Fibroblast of pulmonary artery (primary cell): ENCODE data around the gene UIMC1.
A peak's percentile ranks its signal among the peaks of the same experiment; 100 is the strongest.

Experiments used
- DNase-seq: peaks from one replicate; pipeline ENCODE4 v3.0.0-alpha.2; 2010; ENCODE audit warnings: low read depth
- H3K4me3 ChIP-seq: replicated peaks from 2 replicates; pipeline ENCODE4 v1.5.1; 2011; ENCODE audit warnings: low read depth, mild to moderate bottlenecking, control low read depth, low read length, moderate library complexity
- CTCF ChIP-seq: IDR thresholded peaks from 2 replicates; pipeline ENCODE4 v1.5.1; 2011; ENCODE audit warnings: mild to moderate bottlenecking, control low read depth, low read length, inconsistent platforms; ENCODE audit errors: missing control alignments

The UIMC1 gene

DNA sequence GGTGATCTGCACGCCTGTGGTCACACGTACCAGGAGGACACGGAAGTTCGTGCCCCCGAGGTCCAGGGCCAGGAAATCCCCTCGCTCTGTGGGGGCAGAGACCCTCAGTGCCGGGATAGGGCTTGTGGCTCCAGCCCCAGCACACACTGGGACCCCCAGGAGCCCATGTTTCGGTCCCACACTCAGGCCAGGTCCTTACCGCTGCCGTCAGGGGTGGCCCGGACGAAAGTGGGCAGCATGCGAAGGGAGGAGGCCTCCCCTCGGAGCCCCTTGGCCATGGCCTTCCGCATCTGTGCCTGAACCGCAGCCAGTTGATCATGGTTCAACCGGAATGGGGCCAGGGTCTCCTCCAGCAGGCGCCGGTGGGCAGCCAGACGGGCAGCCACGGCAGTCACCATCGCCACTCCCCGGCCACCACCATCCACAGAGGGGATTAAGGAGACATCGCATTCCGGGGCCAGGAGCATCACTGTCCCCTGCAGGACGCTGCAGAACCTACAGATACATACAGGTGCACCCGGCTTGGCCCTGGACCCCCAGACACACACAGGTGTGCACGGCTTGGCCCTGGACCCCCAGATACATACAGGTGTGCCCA, 119.2 kb downstream of the UIMC1 start:
- no peak for TF ChIP-seq CTCF
- DNase-seq, result no peak
- H3K4me3 ChIP-seq, result no peak overlapping the region

GRCh38 chr5:176886336-176887251, 120.0 kb downstream of the UIMC1 start:
- no peak overlapping the region for H3K4me3 ChIP-seq
- DNase-seq, result peak; percentile 13
- TF ChIP-seq CTCF, result no peak

GRCh38 chr5:176884571-176884890, 122.0 kb downstream of the UIMC1 start:
- H3K4me3 ChIP-seq, result no peak overlapping the region
- TF ChIP-seq CTCF, result no peak
- no peak for DNase-seq

GRCh38 chr5:176883700-176884570, 122.6 kb downstream of the UIMC1 start:
- TF ChIP-seq CTCF, result no peak
- DNase-seq, result no peak
- no peak overlapping the region for H3K4me3 ChIP-seq

- no peak overlapping the region for H3K4me3 ChIP-seq
- DNase-seq, result peak; percentile 11
- no peak for TF ChIP-seq CTCF
Observed at GRCh38 chr5:176882567-176882903, 124.0 kb downstream of the UIMC1 start.

GRCh38 chr5:176881816-176882566, 124.6 kb downstream of the UIMC1 start:
- no peak for DNase-seq
- H3K4me3 ChIP-seq, result no peak overlapping the region
- TF ChIP-seq CTCF, result no peak
